Suprapubic skin (tissue), 4 donors: ENCODE data around the gene CTNND2. TPM values are rescaled to one million over a fixed set of nuclear protein-coding genes. Genes with fewer than 3 reads are reported as not detected.

Experiments
- DNase-seq, 2 donors: peaks; one replicate each; pipeline ENCODE4 v3.0.0-alpha.2; 2019; ENCODE audit warnings: low spot score in 2 of 2
- H3K27ac ChIP-seq: fragments of 200-600 bp; sonication (generic); one replicate; pipeline ENCODE4 v1.5.1; 2019
- H3K27me3 ChIP-seq: fragments of 200-600 bp; sonication (generic); one replicate; pipeline ENCODE4 v1.5.1; 2019
- H3K36me3 ChIP-seq: fragments of 200-600 bp; sonication (generic); one replicate; pipeline ENCODE4 v1.5.1; 2019
- H3K4me1 ChIP-seq: fragments of 200-600 bp; sonication (generic); one replicate; pipeline ENCODE4 v1.5.1; 2019
- H3K4me3 ChIP-seq: fragments of 200-600 bp; sonication (generic); one replicate; pipeline ENCODE4 v1.5.1; 2019; ENCODE audit warnings: mild to moderate bottlenecking
- H3K9me3 ChIP-seq: fragments of 200-600 bp; sonication (generic); one replicate; pipeline ENCODE4 v1.5.1; 2019
- CTCF ChIP-seq, 2 donors: fragments of 200-600 bp in 1 of 2; fragments of 450-650 bp in 1 of 2; sonication (generic) in 1 of 2; IDR thresholded peaks; one replicate each; pipeline ENCODE4 v1.5.1; 2016 to 2019; ENCODE audit warnings: antibody characterized with exemption in 2 of 2, mild to moderate bottlenecking in 1 of 2, moderate library complexity in 1 of 2
- EP300 ChIP-seq: sonication (generic); formaldehyde crosslinking; IDR thresholded peaks from one replicate; pipeline ENCODE4 v1.6.1; 2017; ENCODE audit warnings: antibody characterized with exemption
- POLR2A ChIP-seq, 2 donors: fragments of 450-650 bp; IDR thresholded peaks; one replicate each; pipeline ENCODE4 v1.6.1; 2017; ENCODE audit warnings: antibody characterized with exemption in 2 of 2, mild to moderate bottlenecking in 2 of 2, moderate library complexity in 2 of 2
- POLR2AphosphoS5 ChIP-seq, 3 donors: sonication (generic); formaldehyde crosslinking; IDR thresholded peaks; one replicate each; pipeline ENCODE4 v1.6.1; 2017; ENCODE audit warnings: antibody characterized with exemption in 3 of 3
- WGBS: methylation state at CpG from one replicate; pipeline ENCODE4 v1.1.5; 2018; 5-methylcytosine and 5-hydroxymethylcytosine counted together
- total RNA-seq, 4 donors: library from RNA; depleted of rRNA; stranded (reverse); fragments of >200 nt; gene quantifications; one replicate each; pipeline ENCODE4 v1.1.0, GENCODE V29; 2016

Gene CTNND2
- total RNA-seq, 4 donors from 2014 or later: 0.40 to 3.8 (median 2.2) TPM

- 81% methylated on average over 3 of the region's 3 CpGs for WGBS
- H3K27me3 ChIP-seq: no peaks in the 10 kb centered on the region
- DNase-seq: no peak
- H3K36me3 ChIP-seq: no peaks in the 10 kb centered on the region
- H3K4me3 ChIP-seq: no peak overlapping the region
- H3K27ac ChIP-seq: no peak overlapping the region
- no peak for TF ChIP-seq CTCF (IDR thresholded peaks at IDR 0.05)
- no peak for TF ChIP-seq POLR2A (IDR thresholded peaks at IDR 0.05)
- no peak for TF ChIP-seq EP300
- no peak for TF ChIP-seq POLR2AphosphoS5 (IDR thresholded peaks at IDR 0.05)
- H3K4me1 ChIP-seq: no peaks in the 10 kb centered on the region
- no peaks in the 10 kb centered on the region for H3K9me3 ChIP-seq
These were observed 301.9 kb downstream of the CTNND2 start for GRCh38 chr5:11602298-11602697.

- no peaks in the 10 kb centered on the region for H3K27me3 ChIP-seq
- no peak for DNase-seq
- H3K27ac ChIP-seq: no peak overlapping the region
- H3K9me3 ChIP-seq: no peaks in the 10 kb centered on the region
- no peaks in the 10 kb centered on the region for H3K36me3 ChIP-seq
- H3K4me1 ChIP-seq: peaks cover 14% of the 10 kb centered on the region
- 84% methylated on average over 5 of the region's 5 CpGs for WGBS
- no peak for TF ChIP-seq CTCF (IDR thresholded peaks at IDR 0.05)
- no peak for TF ChIP-seq POLR2A (IDR thresholded peaks at IDR 0.05)
- no peak for TF ChIP-seq POLR2AphosphoS5 (IDR thresholded peaks at IDR 0.05)
- TF ChIP-seq EP300: no peak
- no peak overlapping the region for H3K4me3 ChIP-seq
These were observed 304.7 kb downstream of the CTNND2 start for GRCh38 chr5:11599499-11599898.

GRCh38 chr5:11596657-11597071 lies 307.6 kb downstream of the CTNND2 start:
- Histone ChIP-seq H3K27me3 (no peaks in the 10 kb centered on the region), H3K36me3 (no peaks in the 10 kb centered on the region), H3K9me3 (no peaks in the 10 kb centered on the region), H3K27ac (no peak overlapping the region), H3K4me1 (peaks cover 14% of the 10 kb centered on the region), H3K4me3 (no peak overlapping the region)
- no peak for DNase-seq
- TF ChIP-seq EP300: no peak
- no peak for TF ChIP-seq POLR2A (IDR thresholded peaks at IDR 0.05)
- TF ChIP-seq POLR2AphosphoS5 (IDR thresholded peaks at IDR 0.05): no peak
- TF ChIP-seq CTCF (IDR thresholded peaks at IDR 0.05): no peak
- WGBS: 72% methylated on average over 5 of the region's 5 CpGs

GRCh38 chr5:11596185-11596584 lies 308.1 kb downstream of the CTNND2 start:
- Histone ChIP-seq H3K4me1 (peaks cover 14% of the 10 kb centered on the region), H3K27me3 (no peaks in the 10 kb centered on the region), H3K4me3 (no peak overlapping the region), H3K36me3 (no peaks in the 10 kb centered on the region), H3K27ac (no peak overlapping the region), H3K9me3 (no peaks in the 10 kb centered on the region)
- TF ChIP-seq POLR2AphosphoS5 (IDR thresholded peaks at IDR 0.05): no peak
- no peak for TF ChIP-seq EP300
- TF ChIP-seq CTCF (IDR thresholded peaks at IDR 0.05): no peak
- TF ChIP-seq POLR2A (IDR thresholded peaks at IDR 0.05): no peak
- DNase-seq: no peak
- WGBS: 46% methylated on average over 1 of the region's 1 CpG

GRCh38 chr5:11595045-11595444 lies 309.2 kb downstream of the CTNND2 start:
- WGBS: 32% methylated on average over 3 of the region's 3 CpGs
- no peaks in the 10 kb centered on the region for H3K27me3 ChIP-seq
- no peaks in the 10 kb centered on the region for H3K9me3 ChIP-seq
- no peaks in the 10 kb centered on the region for H3K36me3 ChIP-seq
- TF ChIP-seq POLR2AphosphoS5 (IDR thresholded peaks at IDR 0.05): no peak
- no peak for TF ChIP-seq EP300
- TF ChIP-seq CTCF (IDR thresholded peaks at IDR 0.05): no peak
- TF ChIP-seq POLR2A (IDR thresholded peaks at IDR 0.05): no peak
- H3K27ac ChIP-seq: no peak overlapping the region
- H3K4me1 ChIP-seq: peaks cover 14% of the 10 kb centered on the region
- DNase-seq: no peak
- no peak overlapping the region for H3K4me3 ChIP-seq
